ENCODE measurements around the gene NUP50.

NUP50 gene

DNA sequence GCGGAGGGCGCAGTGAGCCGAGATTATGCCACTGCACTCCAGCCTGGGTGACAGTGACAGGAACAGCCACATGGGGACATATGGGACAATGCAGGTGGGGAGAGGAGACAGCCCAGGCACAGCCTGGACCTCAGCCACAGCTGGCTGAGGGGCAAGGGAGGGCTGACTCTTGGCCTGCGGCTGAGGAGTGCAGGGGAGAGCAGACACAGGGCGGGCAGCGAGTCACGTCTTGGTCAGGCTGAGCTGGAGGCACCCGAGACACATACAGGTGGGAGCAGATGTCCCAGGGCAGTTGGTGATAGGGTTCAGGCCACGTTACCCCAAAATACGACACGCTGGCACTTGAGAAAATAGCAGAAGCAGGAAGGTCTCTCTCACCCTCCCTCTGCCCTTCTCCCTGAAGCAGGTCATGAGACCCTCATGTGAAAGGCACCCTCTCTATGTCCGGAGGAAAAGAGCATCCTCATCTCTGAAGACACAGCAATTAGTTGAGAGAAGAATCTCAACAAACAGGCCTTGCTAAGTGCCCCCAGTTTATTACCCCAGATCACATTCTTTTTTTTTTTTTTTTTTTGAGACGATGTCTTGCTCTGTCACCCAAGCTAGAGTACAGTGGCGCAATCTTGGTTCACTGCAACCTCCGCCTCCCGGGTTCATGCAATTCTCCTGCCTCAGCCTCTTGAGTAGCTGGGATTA is 66.4 kb downstream of the NUP50 start:
- DNase-seq (ENCODE audit: low read depth) = no peak

DNA sequence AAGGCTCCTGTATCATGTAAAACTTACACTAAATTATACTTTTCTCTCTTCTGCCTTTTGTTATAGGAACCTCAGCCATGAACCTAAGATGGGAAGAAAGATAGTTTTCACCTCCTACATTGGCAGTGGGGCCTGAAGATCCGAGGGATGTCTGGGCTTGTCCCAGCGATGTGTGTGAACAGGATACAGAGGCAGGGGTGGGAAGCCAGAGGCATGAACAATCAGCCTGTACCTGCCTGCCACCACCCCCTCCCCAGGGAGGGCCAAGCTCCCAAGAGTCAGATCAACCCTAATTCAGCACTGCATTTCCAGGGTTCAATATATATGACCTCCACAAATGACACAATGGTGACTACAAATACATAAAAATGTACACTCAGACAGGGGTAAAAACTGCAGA is 67.6 kb downstream of the NUP50 start:
- no peak for DNase-seq (ENCODE audit: low read depth)

DNA sequence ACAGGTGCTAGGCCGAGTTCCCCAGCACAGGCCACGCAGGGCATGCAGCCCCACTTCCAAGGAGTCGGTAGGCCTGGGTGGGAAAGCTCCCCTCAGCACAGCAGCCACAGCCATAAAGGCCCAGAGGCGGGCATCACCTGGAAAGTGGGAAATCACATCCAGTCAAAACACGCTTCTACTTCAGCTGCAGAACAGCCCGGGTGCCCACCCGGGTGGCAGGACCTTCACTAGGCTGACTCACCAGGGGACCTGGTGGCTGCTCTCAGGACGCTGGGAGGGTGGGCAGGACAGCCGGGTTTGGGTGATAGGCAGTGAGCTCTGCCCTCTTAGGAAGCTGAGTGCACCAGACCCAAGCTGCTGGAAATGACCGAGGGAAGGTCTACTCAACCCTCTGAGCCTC is 69.7 kb downstream of the NUP50 start:
- no peak for DNase-seq (ENCODE audit: low read depth)

DNA sequence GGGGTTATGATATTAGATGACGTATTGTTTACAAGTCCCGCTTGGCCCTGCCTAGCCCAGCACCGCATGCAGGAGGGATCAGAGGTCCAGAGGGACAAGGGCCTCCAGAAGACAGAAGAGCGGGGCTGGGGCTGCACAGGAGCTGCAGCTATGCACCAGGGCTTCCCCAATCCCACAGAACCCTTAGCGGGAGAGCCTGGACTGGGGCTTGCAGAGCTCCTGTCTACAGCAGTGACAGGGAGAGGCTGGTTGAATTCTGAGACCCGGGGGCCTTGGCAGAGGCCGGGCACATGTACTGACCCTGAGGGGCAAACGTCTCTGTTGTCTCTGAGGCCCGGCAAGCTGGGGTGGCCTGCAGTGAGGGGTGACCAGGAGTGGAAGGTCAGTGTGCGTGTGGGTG is 70.1 kb downstream of the NUP50 start:
- DNase-seq (ENCODE audit: low read depth) = no peak

DNA sequence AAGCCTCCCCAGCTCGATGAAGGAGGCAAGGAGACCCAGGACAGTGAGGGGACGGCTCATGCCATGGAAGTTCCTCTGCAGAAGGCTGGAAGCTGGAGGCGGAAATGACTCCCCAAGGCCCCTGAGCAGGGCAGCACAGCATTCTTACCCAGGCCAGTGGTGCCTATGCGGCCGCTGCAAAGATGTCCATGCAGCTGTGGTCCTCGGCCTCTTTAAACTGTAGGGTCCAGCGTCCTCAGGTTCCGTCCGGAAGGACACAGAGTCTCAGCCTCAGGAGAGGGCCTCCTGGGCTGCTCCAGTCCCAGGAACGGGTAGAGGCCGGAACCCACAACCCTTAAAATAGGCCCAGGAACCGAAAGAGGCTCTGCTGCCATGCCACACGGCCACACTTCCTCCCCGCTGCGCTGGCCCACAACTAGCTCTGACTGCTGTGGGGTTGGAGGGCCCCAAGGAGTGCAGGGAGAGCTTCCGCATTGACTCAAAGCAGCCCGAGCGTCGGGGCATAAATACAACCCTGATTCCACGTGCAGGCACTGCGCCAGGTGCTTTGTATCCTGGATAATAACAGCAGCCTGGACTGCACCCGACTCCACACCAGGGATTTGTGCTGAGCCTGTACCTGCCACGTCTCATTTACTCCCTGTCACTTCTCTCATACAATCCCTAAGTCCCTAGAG is 71.5 kb downstream of the NUP50 start:
- no peak for DNase-seq (ENCODE audit: low read depth)

DNA sequence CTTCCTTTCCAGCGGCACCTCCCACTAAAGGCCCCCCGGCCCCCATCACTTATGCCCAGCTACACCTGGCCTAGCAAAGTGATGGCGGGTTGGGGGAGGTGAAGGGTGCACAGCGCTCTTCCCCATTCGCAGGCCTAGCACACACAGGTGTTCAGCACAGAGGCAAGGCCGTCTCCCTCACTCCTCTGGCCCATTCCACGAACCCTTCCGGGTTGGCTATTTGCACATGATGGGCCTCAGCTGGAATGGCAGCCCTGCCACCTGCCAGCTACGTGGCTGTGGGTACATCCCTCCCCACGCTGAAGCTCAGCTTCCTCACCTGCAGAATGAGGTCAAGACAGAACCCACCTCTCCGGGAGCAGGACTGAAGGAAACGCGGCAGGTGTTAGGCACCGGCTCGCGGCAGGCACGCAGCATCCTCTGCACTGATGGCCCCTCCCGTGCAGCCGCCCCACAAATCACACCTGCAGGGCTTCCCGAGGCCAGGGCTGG is 72.2 kb downstream of the NUP50 start:
- DNase-seq (ENCODE audit: low read depth) = no peak

DNA sequence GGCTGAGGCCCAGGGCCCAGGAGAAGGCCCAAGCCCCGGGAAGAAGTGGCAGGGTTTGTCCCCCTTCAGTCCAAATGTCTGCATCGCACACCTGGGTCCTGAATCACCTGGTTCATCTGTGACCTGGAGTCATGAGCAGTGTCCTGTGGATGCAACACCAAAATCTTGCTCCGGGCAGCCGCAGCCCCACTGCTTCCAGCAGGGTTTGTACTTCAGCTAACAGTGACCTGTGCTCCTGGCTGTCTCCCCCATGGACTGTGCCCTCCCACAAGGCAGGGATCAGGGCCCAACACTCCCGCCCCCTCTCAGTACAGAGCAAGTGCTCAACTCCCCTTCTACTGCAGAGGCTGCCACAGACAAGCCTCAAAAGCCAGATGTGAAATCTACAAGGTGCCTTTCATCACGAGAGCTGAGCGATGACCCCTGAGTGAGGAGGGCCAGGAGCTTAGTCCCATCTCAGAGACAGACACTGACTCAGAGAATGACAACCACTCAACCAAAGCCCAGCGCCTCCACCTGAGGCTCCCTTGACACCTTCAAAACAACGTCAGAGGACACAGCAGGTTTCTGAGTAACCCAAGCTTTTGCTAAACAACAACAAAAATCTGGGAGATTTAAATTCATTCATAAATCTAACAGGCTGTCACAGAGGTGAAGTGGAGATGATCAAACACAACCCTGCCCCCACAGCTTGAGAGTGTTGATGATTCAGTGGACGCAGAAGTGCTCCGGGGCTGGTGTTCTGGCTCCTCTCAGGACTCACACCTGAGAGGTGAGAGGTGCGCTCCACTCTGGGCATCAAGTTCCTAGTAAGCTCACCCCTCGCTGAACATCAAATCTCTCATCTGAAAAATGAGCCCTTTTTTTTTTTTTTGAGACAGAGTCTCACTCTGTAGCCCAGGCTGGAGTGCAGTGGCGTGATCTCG is 73.6 kb downstream of the NUP50 start:
- DNase-seq (ENCODE audit: low read depth) = no peak
